NOMO-1 treated with dmso at 0.1 percent for 144 hours (cell line): ENCODE measurements around the gene PAFAH1B2.
"Not testable (repeated sequence)": the region's sequence is repeated elsewhere in the genome, so short reads cannot be mapped to it uniquely, and the experiment has no call there.

Experiments
- DNase-seq: peaks from one replicate; lab custom pipeline; 2025; ENCODE audit not compliant: unreplicated experiment; lab: John Stamatoyannopoulos, UW

The PAFAH1B2 gene

DNA sequence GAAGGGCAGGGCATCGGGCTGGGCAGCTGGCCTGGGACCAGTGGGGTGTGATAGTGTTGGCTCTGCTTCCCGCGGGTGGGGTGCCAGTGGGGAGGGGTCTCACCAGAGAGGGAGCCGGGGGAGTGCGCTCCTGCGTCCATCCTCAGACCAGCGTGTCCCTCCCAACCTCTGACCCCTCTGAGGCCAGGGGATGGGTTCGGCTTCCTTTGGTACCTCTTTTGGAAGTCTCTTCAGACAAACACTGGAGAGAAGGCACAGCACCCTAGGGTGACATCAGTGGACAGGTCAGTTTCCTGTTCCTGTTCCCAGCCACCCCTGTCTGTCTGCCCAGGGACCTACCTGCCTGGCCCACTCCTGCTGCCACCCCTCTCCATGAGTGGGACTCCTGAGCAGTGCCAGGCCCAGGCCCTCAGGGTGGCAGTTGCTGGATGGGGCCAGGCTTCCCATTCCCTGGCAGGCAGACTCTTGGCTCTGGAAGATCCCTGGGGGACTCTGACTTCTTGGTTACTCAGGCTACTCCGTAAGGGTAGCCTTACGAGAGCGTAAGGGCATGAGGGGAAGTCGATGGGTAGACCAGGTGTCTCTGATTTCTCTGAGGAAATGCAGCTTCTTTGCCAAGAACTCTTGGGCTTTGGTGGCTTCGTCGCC is 57.7 kb downstream of the PAFAH1B2 start:
- no peak for DNase-seq

DNA sequence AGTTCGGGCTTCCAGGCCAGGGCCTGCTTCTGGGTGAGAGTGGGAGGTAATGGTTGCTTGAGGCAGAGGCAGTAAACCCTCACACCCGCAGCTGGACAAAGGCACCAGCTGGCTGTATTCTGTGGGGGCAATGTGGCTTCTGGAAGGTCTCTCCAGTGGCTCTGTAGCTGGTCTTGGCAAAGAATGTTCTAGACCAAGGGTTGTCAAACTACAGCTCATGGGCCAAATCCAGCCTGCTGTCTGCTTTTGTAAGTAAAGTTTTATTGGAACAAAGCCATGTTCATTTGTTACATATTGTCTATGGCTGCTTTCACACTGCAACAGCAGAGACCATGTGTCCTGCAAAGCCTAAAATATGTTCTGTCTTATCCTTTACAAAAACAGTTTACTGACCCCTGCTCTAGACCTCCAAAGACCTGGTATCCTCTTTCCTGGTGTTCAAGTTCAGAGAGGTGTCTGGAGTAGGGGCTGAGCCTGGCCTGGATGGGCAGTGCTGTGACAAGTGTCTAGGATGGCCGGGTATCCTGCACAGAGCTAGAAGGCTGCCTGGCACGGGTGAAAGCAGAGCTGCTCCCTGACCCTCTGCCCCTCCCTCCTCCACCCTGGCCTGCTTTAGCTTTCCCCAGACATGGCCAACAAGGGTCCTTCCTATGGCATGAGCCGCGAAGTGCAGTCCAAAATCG is 58.4 kb downstream of the PAFAH1B2 start:
- DNase-seq = no peak

DNA sequence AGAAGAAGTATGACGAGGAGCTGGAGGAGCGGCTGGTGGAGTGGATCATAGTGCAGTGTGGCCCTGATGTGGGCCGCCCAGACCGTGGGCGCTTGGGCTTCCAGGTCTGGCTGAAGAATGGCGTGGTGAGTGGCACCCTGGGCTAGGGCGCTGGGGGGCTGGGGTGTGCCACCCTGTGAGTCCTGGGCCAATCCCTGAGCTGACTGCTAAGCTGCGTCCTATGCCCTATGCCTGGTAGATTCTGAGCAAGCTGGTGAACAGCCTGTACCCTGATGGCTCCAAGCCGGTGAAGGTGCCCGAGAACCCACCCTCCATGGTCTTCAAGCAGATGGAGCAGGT is 59.0 kb downstream of the PAFAH1B2 start:
- no peak for DNase-seq

DNA sequence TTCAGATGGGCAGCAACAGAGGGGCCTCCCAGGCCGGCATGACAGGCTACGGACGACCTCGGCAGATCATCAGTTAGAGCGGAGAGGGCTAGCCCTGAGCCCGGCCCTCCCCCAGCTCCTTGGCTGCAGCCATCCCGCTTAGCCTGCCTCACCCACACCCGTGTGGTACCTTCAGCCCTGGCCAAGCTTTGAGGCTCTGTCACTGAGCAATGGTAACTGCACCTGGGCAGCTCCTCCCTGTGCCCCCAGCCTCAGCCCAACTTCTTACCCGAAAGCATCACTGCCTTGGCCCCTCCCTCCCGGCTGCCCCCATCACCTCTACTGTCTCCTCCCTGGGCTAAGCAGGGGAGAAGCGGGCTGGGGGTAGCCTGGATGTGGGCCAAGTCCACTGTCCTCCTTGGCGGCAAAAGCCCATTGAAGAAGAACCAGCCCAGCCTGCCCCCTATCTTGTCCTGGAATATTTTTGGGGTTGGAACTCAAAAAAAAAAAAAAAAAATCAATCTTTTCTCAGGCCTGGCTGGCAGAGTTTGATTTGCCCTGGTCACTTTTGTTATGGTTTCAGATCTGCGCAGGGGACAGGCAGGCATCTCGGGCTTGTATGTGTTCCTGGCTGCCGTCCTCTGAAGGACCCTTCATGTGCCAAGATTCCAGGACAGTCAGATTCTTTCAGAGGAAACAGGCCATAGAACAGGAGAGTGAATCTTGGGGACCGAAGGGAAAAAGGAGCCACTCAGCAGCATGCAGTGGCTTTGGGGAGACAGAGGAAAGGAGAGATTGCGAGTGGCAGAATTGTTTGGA is 60.4 kb downstream of the PAFAH1B2 start:
- no peak for DNase-seq

DNA sequence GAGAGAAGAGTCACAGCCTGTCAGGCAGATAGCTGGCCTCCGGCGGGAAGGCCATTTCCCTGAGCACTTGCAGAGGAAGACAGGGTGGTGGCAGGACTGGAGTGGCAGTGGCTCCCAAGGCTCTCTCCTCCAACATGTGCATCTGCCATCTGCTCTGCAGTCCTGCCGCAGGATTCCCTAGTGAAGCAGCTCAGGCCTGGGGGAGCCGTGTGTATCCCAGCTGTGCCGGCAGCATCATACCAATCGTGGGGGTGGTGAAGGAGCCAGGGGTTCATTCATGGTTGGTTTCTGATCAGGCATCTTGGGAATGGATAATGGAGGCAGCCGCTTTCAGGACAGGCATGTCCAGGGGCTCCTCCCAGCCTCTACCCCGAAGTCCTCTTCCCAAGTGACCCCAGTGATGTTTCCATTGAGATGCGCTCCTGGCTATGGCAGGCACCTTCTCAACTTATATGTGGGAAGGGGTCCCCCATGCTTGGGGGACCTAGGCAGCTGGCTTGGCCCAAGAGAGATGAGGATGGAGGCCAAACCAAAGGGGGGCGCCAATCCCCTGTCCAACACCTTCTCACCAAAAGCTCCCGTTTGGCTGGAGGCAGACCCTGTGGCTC is 61.2 kb downstream of the PAFAH1B2 start:
- DNase-seq = no peak

DNA sequence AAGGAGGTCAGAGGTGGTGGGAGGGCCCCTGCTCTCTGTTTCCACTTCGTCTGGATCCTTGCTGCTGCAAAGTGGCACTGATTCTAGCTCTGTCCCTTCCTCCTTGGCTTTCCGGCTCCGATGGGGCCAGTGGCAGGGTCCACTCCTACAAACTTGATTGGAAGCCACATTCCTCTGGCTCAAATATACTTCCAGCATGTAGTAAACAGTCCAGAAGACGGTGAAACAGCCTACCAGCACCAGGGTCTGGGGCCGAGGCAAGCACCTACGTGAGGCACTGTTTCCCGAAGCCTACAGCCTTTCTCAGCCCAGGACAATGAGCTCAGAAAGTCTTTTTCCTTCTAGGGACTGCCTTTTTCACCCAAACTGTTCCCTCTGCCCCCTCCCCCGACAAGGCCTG is 62.0 kb downstream of the PAFAH1B2 start:
- DNase-seq = not testable (repeated sequence)

DNA sequence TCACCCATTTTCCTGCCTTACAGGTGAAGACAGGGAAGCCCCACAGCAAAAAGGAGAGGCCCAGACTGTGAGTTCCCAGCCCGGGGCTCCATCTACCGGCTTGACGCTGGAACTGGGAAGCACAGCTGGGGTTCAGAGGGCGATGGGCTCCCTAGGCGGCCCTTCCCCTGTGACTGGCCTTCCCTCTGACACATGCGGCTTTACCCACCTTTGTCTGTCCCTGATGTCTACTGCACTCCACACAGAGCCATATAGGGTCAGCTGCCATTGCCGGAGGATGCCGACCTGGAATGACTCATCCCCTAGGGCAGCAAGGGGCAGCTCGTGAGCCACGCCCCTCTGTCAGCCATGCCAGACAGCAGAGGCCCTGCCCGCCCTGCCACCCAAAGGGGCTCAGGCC is 62.8 kb downstream of the PAFAH1B2 start:
- DNase-seq = not testable (repeated sequence)

DNA sequence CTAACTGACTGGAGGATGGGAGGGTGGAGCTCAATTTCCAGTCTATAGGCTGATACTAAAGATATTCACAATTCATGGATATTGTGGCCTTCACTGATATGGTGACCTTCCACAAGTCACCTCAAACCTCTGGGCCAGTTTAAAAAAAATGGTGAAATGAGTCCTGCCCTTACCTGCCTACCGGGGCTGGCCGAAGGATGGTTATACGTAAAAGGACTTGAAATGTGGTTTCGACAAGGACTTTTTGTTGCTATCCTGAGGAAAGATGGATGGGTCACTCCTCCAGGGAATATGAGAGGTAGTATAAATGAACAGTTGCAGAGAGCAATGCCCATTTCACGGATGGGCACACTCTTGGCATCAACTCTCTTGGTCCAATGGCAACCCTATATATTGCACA is 63.4 kb downstream of the PAFAH1B2 start:
- DNase-seq = not testable (repeated sequence)

DNA sequence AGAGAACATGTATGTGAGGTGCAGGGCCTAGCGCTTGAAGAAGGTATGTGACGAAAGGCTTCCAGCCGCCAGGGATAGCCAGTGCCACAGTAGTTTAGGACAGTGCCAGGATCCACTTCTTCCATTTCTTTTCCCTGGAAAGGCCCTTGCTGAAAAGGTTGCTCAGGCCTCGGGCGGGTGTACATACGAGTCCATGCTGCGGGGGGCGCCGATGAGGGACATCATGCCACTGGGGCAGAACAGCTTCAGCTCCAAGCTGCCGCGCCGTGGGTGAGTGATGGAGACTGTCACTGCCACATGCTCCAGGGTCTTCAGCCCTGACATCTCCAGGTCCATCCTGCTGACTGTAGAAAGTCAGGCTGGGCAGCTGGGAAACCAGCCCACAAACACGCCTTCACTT is 64.6 kb downstream of the PAFAH1B2 start:
- DNase-seq = not testable (repeated sequence)

DNA sequence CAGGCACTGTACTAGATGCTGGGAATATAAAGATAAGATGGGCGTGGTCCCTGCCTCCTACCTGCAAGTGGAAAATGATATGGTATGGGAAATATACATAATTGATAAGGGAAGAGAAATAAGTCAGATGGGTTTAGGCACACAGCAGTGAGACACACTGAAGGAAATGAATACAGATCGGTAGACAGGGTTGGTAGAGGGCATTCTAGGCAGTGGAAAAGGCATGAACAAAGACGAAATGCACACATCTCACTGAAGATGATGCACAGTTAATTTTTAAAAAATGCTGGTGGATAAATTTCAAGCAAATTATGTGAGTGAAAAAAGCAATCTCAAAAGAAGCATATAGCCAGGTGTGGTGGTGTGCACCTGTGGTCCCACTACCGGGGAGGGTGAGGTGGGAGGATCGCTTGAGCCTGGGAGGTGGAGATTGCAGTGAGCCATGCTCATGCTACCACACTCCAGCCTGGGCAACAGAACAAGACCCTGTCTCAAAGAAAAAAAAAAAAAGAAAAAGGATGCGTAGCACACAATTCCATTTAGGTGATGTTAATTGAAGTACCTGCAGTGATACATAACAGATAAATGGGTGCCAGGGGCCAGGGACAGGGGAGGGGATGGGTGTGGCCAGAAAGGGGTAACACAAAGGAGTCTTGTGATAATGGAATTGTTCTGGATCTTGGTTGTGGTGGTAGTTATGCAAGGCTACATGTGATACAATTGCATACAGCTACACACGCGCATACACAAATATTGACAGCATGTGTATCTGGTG is 65.5 kb downstream of the PAFAH1B2 start:
- not testable (repeated sequence) for DNase-seq

DNA sequence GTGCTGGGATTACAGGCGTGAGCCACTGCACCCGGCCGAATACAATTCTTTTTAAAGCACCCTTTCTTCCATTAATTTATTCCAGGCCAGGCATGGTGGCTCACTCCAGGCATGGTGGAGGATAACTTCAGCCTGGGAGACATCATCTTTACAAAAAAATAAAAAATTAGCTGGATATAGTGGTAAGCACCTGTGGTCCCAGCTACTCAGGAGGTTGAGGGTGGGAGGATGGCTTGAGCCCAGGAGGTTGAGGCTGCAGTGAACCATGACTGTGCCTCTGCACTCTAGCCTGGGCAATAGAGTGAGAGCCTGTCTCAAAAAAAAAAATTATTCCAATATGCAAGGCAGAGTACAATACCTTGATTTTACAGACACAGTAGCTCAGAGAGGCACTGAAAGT is 66.5 kb downstream of the PAFAH1B2 start:
- DNase-seq = no peak

DNA sequence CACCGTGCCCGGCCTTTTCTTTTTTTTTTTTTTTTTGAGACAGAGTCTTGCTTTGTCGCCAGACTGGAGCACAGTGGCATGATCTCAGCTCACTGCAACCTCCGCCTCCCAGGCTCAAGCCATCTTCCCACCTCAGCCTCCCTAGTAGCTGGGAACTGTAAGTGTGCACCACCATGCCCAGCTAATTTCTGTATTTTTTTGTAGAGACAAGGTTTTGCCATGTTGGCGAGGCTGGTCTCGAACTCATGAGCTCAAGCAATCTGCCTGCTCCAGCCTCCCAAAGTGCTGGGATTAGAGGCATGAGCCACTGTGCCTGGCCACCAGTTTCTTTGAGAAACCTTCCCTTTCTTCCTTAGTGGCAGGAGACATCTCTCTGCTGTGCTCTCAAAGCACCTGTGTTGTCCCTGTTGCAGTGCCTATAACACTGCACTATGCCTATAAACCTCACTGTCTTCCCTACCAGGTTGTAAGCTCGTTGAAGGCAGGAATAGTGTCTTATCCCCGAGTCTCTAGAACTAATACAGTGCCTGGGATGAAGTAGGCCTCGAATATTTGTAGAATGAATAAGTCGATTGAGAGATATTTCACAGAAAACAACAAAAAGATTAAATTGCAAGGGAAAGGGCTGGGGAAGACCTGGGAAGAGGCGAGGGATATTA is 68.7 kb downstream of the PAFAH1B2 start:
- DNase-seq = no peak

DNA sequence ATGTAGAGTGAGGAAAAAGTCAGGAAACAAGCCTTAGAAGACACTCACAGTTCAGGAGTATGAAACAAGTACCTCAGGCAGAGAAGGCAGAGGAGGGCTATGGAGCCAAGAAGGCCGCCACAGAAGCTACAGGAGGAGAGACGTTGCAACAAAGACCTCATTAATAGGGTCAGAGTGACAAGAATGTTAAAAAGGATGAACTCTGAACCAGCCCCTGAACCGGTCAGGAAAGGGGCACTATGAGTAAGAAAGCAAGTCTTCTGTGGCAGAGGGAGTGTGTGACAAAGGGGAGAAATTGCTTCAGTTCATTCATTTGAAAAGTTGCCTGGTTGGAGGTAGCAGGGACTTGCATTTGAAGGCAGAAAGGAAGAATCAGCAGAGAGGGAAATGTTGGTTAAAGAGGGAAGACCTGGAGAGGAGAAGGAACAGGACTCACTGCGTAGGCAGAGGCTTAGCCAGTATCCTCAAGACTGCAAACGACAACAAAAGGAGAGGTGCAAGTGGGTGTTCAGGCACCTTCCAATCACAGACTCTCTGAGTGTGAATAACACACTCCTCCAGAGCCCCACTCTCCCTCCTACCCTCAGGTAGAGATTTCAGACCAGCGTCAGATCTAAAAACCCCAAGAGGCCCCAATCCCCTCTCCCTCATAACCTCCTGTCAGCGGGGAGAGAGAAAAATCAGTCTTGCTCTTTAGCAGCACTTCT is 70.5 kb downstream of the PAFAH1B2 start:
- no peak for DNase-seq

DNA sequence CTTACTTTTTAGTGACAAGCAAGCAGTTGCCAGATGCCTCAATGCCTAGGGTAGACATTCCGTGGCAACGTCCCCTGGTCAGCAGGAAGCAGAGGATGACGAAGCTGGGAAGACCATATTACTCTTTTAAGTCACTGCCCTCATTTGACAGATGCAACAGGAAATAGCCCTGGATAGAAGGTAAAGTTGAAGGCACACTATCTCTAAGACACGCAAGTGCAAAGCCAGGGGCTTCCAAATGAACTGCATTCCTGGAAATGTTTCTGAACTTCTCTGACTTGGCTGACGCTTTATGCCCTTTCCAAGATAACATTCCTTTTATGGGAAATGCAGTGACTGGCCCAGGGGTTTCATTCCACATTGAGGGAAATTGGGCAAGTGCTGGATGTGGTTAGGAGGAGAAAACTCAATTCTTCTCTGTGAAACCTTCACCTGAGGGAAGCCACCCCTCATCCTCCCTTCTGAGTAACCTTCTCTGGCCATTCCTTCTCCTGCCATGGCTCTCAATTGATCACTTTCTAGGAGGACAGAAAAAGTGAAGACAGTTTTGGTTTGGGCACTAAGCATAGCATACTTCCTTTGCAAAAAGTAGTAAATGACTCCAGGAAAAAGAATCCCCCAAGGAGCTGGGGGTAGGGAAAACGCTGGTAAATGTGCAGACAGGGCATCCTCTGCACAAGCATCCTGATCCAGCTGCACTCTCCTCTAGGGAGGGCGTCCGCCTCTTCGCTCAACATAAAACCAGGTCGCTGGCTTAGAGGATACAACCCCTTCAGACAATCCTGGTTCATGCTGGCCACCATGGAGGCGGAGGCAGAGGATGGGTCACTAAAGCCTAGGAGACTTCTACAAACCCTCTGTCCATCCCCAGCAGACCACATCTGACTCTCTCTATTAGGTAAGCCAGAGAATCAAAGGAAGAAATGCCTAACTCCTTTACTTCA is 73.3 kb downstream of the PAFAH1B2 start:
- DNase-seq = no peak

DNA sequence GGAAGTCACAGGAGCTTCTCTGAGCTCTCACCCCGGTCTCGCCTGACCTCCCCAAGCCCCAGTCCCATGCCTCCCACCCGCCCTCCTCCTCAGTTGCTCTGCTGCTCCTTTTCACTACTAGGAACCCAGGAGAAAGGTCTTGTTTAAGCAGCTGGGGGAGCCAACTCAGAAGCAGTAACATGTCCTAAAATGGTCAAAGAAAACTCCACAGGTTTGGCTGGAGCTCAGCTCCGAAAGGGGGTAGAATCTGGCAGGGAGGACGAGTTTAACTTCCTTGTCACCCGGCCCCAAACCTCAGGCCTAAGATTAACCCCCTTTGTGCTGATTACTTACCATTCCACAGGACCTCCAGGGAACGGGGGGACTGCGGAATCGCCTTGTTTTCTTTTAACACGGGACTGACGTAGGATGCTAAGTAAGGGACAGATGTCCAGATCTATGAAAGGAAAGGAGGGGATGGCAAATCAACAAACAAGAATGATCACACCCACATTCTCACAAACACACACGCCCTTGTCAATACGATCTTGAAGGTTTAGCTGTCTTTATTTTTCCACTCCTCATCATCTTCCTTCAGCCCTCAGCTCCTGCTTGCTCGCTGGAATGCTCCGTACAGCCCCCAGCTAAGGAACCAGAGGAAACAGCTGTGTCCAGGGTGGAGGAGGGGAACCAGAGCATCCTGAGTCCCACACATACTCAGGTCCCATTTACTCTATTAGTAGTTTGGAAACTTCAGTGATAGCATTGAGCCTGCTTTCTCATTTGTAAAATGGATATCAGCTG is 74.2 kb downstream of the PAFAH1B2 start:
- no peak for DNase-seq

DNA sequence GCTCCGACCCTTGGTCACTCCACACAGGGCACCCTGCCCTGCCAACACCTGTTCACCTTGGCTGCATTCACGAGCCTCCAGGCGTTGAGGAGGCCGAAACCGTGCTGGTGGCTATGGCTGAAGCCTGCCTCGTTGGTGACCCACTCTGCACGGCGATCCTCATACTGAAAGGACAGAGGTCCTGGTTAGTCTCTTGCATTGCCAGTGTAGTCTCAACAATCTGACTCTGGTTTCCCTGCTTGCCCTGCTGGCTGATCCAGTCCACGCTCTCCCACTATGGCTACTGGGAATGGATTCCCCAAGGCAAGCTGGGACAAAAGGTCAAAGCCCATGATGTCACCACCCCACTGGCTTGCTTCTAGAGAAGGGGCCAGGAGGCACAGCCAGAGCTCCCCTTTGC is 74.9 kb downstream of the PAFAH1B2 start:
- DNase-seq = no peak

DNA sequence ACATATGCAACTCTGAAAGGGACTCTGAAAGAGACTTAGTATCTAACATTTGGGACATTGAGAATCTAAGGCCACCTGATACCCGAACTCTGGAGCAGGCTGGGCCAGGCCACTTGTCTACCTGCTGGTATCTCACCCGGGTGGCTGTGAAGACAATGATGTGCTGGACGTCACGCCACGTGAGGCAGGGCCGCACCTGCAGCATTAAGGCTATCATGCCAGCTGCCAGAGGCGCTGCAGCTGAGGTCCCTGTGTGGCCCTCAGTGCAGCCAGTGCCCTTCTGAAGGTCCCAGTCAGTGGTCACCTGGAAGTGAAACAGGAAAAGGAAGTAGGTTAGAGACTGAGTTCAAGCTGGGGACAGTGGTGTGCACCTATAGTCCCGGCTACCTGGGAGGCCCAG is 75.4 kb downstream of the PAFAH1B2 start:
- no peak for DNase-seq

DNA sequence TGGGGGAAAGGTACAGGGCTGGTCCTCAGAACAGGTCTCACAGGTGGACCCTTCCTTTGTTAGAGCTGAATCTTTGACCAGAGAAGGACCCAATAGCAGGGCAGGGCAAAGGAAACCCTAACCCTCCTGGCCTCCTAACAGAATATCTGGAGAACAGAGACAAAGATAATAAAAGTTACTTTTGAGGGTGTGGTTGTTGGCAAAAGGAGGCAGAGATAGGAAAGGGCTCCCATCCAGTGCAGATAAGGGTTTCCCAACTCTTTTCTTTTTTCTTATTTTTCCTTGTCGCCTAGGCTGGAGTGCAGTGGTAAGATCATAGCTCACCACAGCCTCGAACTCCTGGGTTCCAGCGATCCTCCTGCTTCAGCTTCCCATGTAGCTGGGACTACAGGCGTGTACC is 75.9 kb downstream of the PAFAH1B2 start:
- no peak for DNase-seq
